Panc1 (cell line): Measurements from ENCODE around the gene FAM163B. TPM values are rescaled to one million over a fixed set of nuclear protein-coding genes. Genes with fewer than 3 reads are reported as not detected.

ENCODE experiments used
- ATAC-seq: fragments of 200-7000 bp; cut with Tn5 transposase; 2 replicates; pipeline ENCODE4 v1.9.1; 2020; ENCODE audit warnings: mild to moderate bottlenecking, moderate library complexity
- BruUV-seq: library from RNA; stranded (reverse); fragments of 400-500 nt; replicated peaks from 2 replicates; lab custom pipeline; 2021; lab: Mats Ljungman, UMichigan
- CTCF ChIA-PET: fragments of 300-600 bp; sonication (Branson Sonifier 250); formaldehyde crosslinking; loops from one replicate; lab custom pipeline; 2022; ENCODE audit warnings: antibody characterized with exemption; lab: Charles Lee
- POLR2A ChIA-PET: fragments of 300-600 bp; sonication (Branson Sonifier 250); formaldehyde crosslinking; loops from one replicate; lab custom pipeline; 2022; ENCODE audit warnings: antibody characterized with exemption; lab: Charles Lee
- DNase-seq: peaks from one replicate; pipeline ENCODE4 v3.0.0-alpha.2; 2010; ENCODE audit warnings: low read depth, low spot score
- H3K27ac ChIP-seq: 2 replicates; pipeline ENCODE4 v1.5.1; 2011; ENCODE audit warnings: mild to moderate bottlenecking, low read length, inconsistent platforms
- H3K27me3 ChIP-seq: fragments of 200-500 bp; sonication (Bioruptor generic); 2 replicates; pipeline ENCODE4 v1.6.0; 2014; ENCODE audit warnings: low read length, inconsistent platforms; ENCODE audit not compliant: control insufficient read depth, insufficient read depth
- H3K36me3 ChIP-seq: fragments of 200-500 bp; sonication (Bioruptor generic); 2 replicates; pipeline ENCODE4 v1.5.1; 2014; ENCODE audit warnings: inconsistent platforms, mild to moderate bottlenecking, low read length, moderate library complexity; ENCODE audit not compliant: control insufficient read depth, insufficient read depth
- H3K4me1 ChIP-seq: 2 replicates; pipeline ENCODE4 v1.5.1; 2011; ENCODE audit warnings: inconsistent platforms, mild to moderate bottlenecking, low read length, moderate library complexity; ENCODE audit not compliant: control insufficient read depth, insufficient read depth
- H3K4me3 ChIP-seq, 2 experiments: 2 replicates each; pipeline ENCODE4 v1.5.1; 2011 to 2012; ENCODE audit warnings: low read depth in 2 of 2, low read length in 2 of 2, mild to moderate bottlenecking in 2 of 2, inconsistent platforms in 1 of 2, moderate library complexity in 1 of 2
- H3K9me3 ChIP-seq: fragments of 200-500 bp; sonication (Bioruptor generic); 2 replicates; pipeline ENCODE4 v1.5.1; 2014; ENCODE audit warnings: low read depth, mild to moderate bottlenecking, inconsistent platforms, low read length, moderate library complexity; ENCODE audit not compliant: control insufficient read depth, insufficient read depth
- CTCF ChIP-seq: fragments of 450-650 bp; IDR thresholded peaks from 2 replicates; pipeline ENCODE4 v1.5.1; 2017; ENCODE audit warnings: mild to moderate bottlenecking
- POLR2AphosphoS5 ChIP-seq: IDR thresholded peaks from 2 replicates; pipeline ENCODE4 v1.6.1; 2012; ENCODE audit warnings: mild to moderate bottlenecking, low read depth, low read length, moderate library complexity
- REST ChIP-seq, 2 experiments: IDR thresholded peaks; 2 replicates each; pipeline ENCODE4 v1.6.1; 2011 to 2012; ENCODE audit warnings: low read depth in 2 of 2, control low read depth in 1 of 2, low read length in 1 of 2, mild to moderate bottlenecking in 1 of 2, moderate library complexity in 1 of 2; ENCODE audit not compliant: insufficient read depth in 1 of 2
- SIN3A ChIP-seq: IDR thresholded peaks from 2 replicates; pipeline ENCODE4 v1.6.1; 2012; ENCODE audit warnings: low read depth, mild to moderate bottlenecking, low read length, moderate library complexity, borderline replicate concordance; ENCODE audit not compliant: insufficient read depth
- TCF7L2 ChIP-seq: IDR thresholded peaks from 2 replicates; pipeline ENCODE4 v1.6.1; 2011; ENCODE audit warnings: mild to moderate bottlenecking, low read depth, low read length, inconsistent platforms
- in situ Hi-C: cut with HindIII; loops from 2 replicates; pipeline ENCODE4 v1.10.0; 2016; ENCODE audit warnings: low sequenced_read_pairs, low pct_unique_long_range_greater_than_20kb
- intact Hi-C: fragments of 100-400 bp; cut with micrococcal nuclease; formaldehyde crosslinking; loops from one replicate; pipeline ENCODE4 v1.10.0; 2022; ENCODE audit not compliant: unreplicated experiment
- total RNA-seq: library from RNA; stranded (reverse); gene quantifications from one replicate; pipeline ENCODE4 v1.2.1, GENCODE V29; 2021; ENCODE audit not compliant: unreplicated experiment

Gene FAM163B
- total RNA-seq, 1 experiment from 2014 or later: not detected

GRCh38 chr9:133636902-133637301 is 27.7 kb upstream of the FAM163B start:
- in situ Hi-C loops: no loop called here
- H3K9me3 ChIP-seq: no peaks in the 10 kb centered on the region
- no TSS peak for BruUV-seq
- ATAC-seq (no peak), DNase-seq (no peak)
- ChIA-PET CTCF (no interaction called here), POLR2A (no interaction called here)
- H3K4me1 ChIP-seq: no peaks in the 10 kb centered on the region
- no peaks in the 10 kb centered on the region for H3K36me3 ChIP-seq
- no peak for TF ChIP-seq TCF7L2
- TF ChIP-seq POLR2AphosphoS5: no peak
- no peak for TF ChIP-seq CTCF
- no peak for TF ChIP-seq SIN3A
- TF ChIP-seq REST (IDR thresholded peaks at IDR 0.05; ENCODE audit: insufficient read depth in 1 of 2, low read depth in 2 of 2, low read length in 1 of 2): no peak
- intact Hi-C loops: no loop called here
- no peaks in the 10 kb centered on the region for H3K27me3 ChIP-seq
- H3K27ac ChIP-seq: no peak overlapping the region
- peak overlapping the region in 1 of 2 experiments; percentile 4; a peak in 1 of 4 replicates for H3K4me3 ChIP-seq

GRCh38 chr9:133635533-133636531 is 26.6 kb upstream of the FAM163B start, which contains the start of gene DBH:
TSS of gene DBH (plus strand) at chr9:133636363. CDS start at chr9:133636372, 9 bp downstream.
- ChIA-PET POLR2A (no interaction called here), CTCF (no interaction called here)
- H3K27me3 ChIP-seq: no peaks in the 10 kb centered on the region
- no peak for TF ChIP-seq SIN3A
- TF ChIP-seq POLR2AphosphoS5: no peak
- no peak for TF ChIP-seq REST (IDR thresholded peaks at IDR 0.05; ENCODE audit: insufficient read depth in 1 of 2, low read depth in 2 of 2, low read length in 1 of 2)
- TF ChIP-seq TCF7L2: no peak
- TF ChIP-seq CTCF: no peak
- intact Hi-C loops: no loop called here
- in situ Hi-C loops: no loop called here
- no peak within 1 kb of the TSS for H3K27ac ChIP-seq
- ATAC-seq (no peak), DNase-seq (no peak)
- no peaks in the 10 kb centered on the region for H3K9me3 ChIP-seq
- H3K36me3 ChIP-seq: no peaks in the 10 kb centered on the region
- H3K4me3 ChIP-seq: peak within 1 kb of the TSS in 1 of 2 experiments; percentile 4; a peak in 1 of 4 replicates
- no TSS peak for BruUV-seq
- no peaks in the 10 kb centered on the region for H3K4me1 ChIP-seq
